Diencephalon (tissue), 1 donor: ENCODE measurements around the gene MDGA2. TPM values are rescaled to one million over a fixed set of nuclear protein-coding genes. Genes with fewer than 3 reads are reported as not detected.

ENCODE experiments used
- small RNA-seq: library from RNA; depleted of rRNA; stranded (forward); fragments of <200 nt; gene quantifications from one replicate; pipeline ENCODE3, GENCODE V24; 2014
- total RNA-seq: library from RNA; depleted of rRNA; stranded (reverse); fragments of >200 nt; gene quantifications from one replicate; pipeline ENCODE4 v1.2.3, GENCODE V29; 2014

Gene MDGA2
- total RNA-seq = 84.4 TPM

DNA sequence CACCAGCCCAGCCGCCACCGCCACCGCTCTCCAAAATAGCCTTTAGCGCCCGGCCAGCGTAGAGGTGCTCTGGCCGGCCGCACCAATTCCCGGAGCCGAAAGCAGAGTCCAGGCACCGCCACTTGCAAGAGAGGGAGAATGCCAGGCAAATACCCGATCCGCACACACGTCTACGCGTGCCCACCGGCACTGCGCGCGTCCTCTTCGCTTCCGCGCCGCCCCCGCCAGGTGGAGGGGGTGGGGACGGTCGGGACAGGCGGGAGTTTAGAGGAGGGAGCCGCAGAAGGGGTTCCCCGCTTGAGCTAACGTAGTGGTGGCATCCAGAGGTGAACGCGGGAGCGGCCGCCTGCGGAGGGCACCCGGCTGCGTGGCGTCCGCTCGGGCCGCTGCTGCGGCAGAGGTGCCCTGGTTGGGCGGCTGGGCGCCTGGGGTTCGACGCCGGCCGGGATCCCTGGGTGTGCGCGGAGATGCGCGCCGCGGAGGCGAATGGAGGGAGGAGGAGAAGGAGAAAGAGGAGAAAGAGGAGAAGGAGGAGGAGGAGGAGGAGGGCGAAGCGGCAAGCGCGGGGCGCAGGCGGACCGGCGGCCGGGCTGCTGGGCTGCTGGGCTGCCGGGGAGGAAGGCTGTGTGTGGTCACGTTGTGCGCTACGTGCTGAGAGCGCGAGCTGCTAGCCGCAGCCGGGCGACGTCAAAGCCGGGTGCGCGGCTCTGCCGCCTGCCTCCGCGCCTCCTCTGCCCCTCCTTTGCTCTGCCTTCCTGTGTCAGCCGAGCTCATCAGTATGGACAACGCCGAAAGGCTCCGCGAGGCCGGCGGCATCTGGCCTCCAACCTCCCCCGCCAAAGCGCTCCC is at the start of gene MDGA2:
TSS of gene MDGA2 (minus strand) at position 140 of the 849 bp plus-strand sequence.

Small RNAs within 50 kb of the gene (small RNA-seq; reads per million reads assigned to genes)
- not detected for gene RF00402
